ENCODE data around the gene CACNA1E.
A peak's percentile ranks its signal among the peaks of the same experiment; 100 is the strongest.

CACNA1E gene

DNA sequence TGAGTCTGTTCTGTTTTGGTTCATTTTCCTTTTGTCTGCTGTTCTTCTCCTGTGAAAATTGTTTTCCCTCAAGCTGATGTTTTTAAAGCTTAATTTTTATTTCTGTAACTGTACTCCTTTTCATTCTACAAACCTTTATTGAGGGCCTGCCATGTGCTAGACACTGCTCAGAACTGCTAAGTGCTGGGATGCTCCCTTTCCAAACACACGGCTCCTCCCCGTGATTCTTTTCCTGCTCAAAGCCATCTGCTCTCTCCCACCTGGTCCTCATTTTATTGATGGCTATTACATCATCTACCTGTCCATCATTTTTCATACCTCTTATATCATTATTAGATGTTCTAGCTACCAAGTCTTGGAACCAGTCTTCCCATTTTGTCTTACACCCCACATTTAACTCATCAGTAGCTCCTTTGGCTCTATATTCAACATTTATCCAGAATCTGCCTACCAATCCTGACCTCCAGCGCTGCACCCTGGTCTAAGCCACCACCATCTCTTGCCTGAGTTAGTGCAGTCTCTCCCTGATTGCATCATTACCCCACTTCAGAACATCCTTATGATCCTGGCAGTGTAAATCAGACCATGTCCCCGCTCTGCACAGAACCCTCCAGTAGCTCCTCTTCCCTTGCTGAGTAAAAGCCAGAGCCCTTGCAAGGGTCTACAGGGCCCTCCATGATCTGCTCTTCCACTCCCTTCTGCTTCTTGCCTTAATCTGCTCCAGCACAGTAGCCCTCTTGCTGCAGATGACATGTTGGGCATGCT, 118.1 kb downstream of the CACNA1E start:
- Histone ChIP-seq H3K4me3 (ENCODE audit: low read length in 2 of 2) (no peak overlapping the region), H3K4ac (ENCODE audit: low read length) (no peak overlapping the region), H3K4me2 (ENCODE audit: insufficient read depth, low read length, poor library complexity, severe bottlenecking) (no peak overlapping the region), H3K79me1 (ENCODE audit: low read depth, low read length) (no peaks in the 10 kb centered on the region), H3K4me1 (ENCODE audit: control insufficient read depth in 2 of 2, insufficient read depth in 1 of 2, low read depth in 1 of 2, low read length in 2 of 2) (peaks cover 0 to 8% of the 10 kb centered on the region in 2 donors), H2BK12ac (ENCODE audit: low read length) (no peak overlapping the region), H2BK5ac (ENCODE audit: low read length) (no peak overlapping the region), H2AK5ac (ENCODE audit: low read depth, low read length) (no peak overlapping the region), H3K27me3 (ENCODE audit: control insufficient read depth in 3 of 3, insufficient read depth in 3 of 3, low read depth in 1 of 3, low read length in 3 of 3) (peaks cover 0 to 2% (median 0%) of the 10 kb centered on the region in 3 experiments), H2AFZ (ENCODE audit: low read length) (no peak overlapping the region), H3K36me3 (replicated peaks in 1 of 2; ENCODE audit: control insufficient read depth in 2 of 2, insufficient read depth in 2 of 2, low read length in 2 of 2) (no peaks in the 10 kb centered on the region), H3K18ac (ENCODE audit: low read length) (no peak overlapping the region), H3K9me3 (replicated peaks in 1 of 2; ENCODE audit: control insufficient read depth in 2 of 2, insufficient read depth in 1 of 2, low read depth in 1 of 2, low read length in 2 of 2) (no peaks in the 10 kb centered on the region), H3K14ac (ENCODE audit: low read length) (no peak overlapping the region), H4K91ac (ENCODE audit: low read depth, low read length, poor library complexity) (no peak overlapping the region), H3K23ac (ENCODE audit: low read depth, low read length, poor library complexity) (no peak overlapping the region), H2BK15ac (ENCODE audit: low read length) (no peak overlapping the region), H4K8ac (ENCODE audit: low read depth, low read length) (no peak overlapping the region), H3K9ac (ENCODE audit: low read depth, low read length, poor library complexity) (no peak overlapping the region), H2BK120ac (ENCODE audit: low read depth, low read length) (no peak overlapping the region), H3K27ac (replicated peaks; ENCODE audit: low read length) (no peak overlapping the region)
- no CpG with 5 or more reads among the region's 4 CpGs for WGBS, 2 donors (ENCODE audit: extremely low coverage in 2 of 2, insufficient read length in 2 of 2, insufficient replicate concordance in 1 of 2)
- no peak for DNase-seq (ENCODE audit: low spot score)

DNA sequence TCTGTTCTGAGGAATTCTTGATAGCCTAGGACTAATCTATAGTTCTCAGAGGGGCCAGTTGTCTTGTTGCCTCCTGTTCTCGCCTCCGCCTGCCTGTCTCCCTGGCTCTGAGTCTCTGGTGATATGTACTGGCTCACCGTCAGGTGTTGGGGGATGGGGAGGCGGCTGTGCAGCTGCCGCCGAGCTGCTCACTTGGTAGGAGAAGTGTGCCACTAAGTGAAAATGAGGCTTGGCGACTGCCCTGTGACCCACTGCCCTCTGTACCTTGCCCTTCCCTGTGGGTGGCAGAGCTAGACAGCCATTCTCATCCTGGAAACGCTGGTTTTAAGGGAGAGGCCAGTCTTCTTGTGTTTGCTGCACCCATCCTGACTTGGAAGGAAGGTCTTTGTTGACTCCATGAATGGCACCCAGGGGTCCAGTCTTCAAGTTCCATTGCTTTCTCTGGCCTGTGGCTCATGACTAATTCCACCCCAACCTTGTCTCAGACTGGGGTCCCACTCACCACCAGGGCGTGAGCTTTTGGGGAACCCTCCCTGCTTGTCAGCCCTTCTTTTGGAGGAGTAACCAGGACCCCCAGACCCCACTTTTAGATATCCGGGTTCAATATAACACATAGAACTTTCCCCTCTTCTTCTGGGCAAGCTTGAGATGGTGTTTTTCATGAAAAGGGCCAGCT, 120.6 kb downstream of the CACNA1E start:
- peaks cover 0 to 2% (median 0%) of the 10 kb centered on the region in 3 experiments for H3K27me3 ChIP-seq (ENCODE audit: control insufficient read depth in 3 of 3, insufficient read depth in 3 of 3, low read depth in 1 of 3, low read length in 3 of 3)
- no peak for DNase-seq (ENCODE audit: low spot score)
- H4K91ac ChIP-seq (ENCODE audit: low read depth, low read length, poor library complexity): no peak overlapping the region
- H2AK5ac ChIP-seq (ENCODE audit: low read depth, low read length): no peak overlapping the region
- H3K4ac ChIP-seq (ENCODE audit: low read length): no peak overlapping the region
- H3K79me1 ChIP-seq (ENCODE audit: low read depth, low read length): no peaks in the 10 kb centered on the region
- H2BK12ac ChIP-seq (ENCODE audit: low read length): no peak overlapping the region
- H3K14ac ChIP-seq (ENCODE audit: low read length): no peak overlapping the region
- H3K9me3 ChIP-seq (replicated peaks in 1 of 2; ENCODE audit: control insufficient read depth in 2 of 2, insufficient read depth in 1 of 2, low read depth in 1 of 2, low read length in 2 of 2): no peaks in the 10 kb centered on the region
- no peak overlapping the region for H2AFZ ChIP-seq (ENCODE audit: low read length)
- H3K9ac ChIP-seq (ENCODE audit: low read depth, low read length, poor library complexity): no peak overlapping the region
- no CpG with 5 or more reads among the region's 10 CpGs for WGBS, 2 donors (ENCODE audit: extremely low coverage in 2 of 2, insufficient read length in 2 of 2, insufficient replicate concordance in 1 of 2)
- peaks cover 0 to 8% of the 10 kb centered on the region in 2 donors for H3K4me1 ChIP-seq (ENCODE audit: control insufficient read depth in 2 of 2, insufficient read depth in 1 of 2, low read depth in 1 of 2, low read length in 2 of 2)
- H3K27ac ChIP-seq (replicated peaks; ENCODE audit: low read length): no peak overlapping the region
- H2BK120ac ChIP-seq (ENCODE audit: low read depth, low read length): no peak overlapping the region
- no peak overlapping the region for H2BK15ac ChIP-seq (ENCODE audit: low read length)
- H3K4me2 ChIP-seq (ENCODE audit: insufficient read depth, low read length, poor library complexity, severe bottlenecking): no peak overlapping the region
- no peak overlapping the region for H3K4me3 ChIP-seq (ENCODE audit: low read length in 2 of 2)
- H2BK5ac ChIP-seq (ENCODE audit: low read length): no peak overlapping the region
- H3K18ac ChIP-seq (ENCODE audit: low read length): peak overlapping the region; percentile 67
- no peak overlapping the region for H4K8ac ChIP-seq (ENCODE audit: low read depth, low read length)
- H3K23ac ChIP-seq (ENCODE audit: low read depth, low read length, poor library complexity): no peak overlapping the region
- H3K36me3 ChIP-seq (replicated peaks in 1 of 2; ENCODE audit: control insufficient read depth in 2 of 2, insufficient read depth in 2 of 2, low read length in 2 of 2): no peaks in the 10 kb centered on the region

- peaks cover 0 to 2% (median 0%) of the 10 kb centered on the region in 3 experiments for H3K27me3 ChIP-seq (ENCODE audit: control insufficient read depth in 3 of 3, insufficient read depth in 3 of 3, low read depth in 1 of 3, low read length in 3 of 3)
- no peak overlapping the region for H2BK5ac ChIP-seq (ENCODE audit: low read length)
- H3K9me3 ChIP-seq (replicated peaks in 1 of 2; ENCODE audit: control insufficient read depth in 2 of 2, insufficient read depth in 1 of 2, low read depth in 1 of 2, low read length in 2 of 2): no peaks in the 10 kb centered on the region
- no peak overlapping the region for H3K23ac ChIP-seq (ENCODE audit: low read depth, low read length, poor library complexity)
- H2BK120ac ChIP-seq (ENCODE audit: low read depth, low read length): no peak overlapping the region
- DNase-seq (ENCODE audit: low spot score): no peak
- no peak overlapping the region for H3K9ac ChIP-seq (ENCODE audit: low read depth, low read length, poor library complexity)
- H3K4me1 ChIP-seq (ENCODE audit: control insufficient read depth in 2 of 2, insufficient read depth in 1 of 2, low read depth in 1 of 2, low read length in 2 of 2): peaks cover 0 to 12% of the 10 kb centered on the region in 2 donors
- no peaks in the 10 kb centered on the region for H3K36me3 ChIP-seq (replicated peaks in 1 of 2; ENCODE audit: control insufficient read depth in 2 of 2, insufficient read depth in 2 of 2, low read length in 2 of 2)
- no peak overlapping the region for H2BK15ac ChIP-seq (ENCODE audit: low read length)
- no peak overlapping the region for H3K27ac ChIP-seq (replicated peaks; ENCODE audit: low read length)
- no peak overlapping the region for H4K8ac ChIP-seq (ENCODE audit: low read depth, low read length)
- no peak overlapping the region for H3K4me2 ChIP-seq (ENCODE audit: insufficient read depth, low read length, poor library complexity, severe bottlenecking)
- H3K14ac ChIP-seq (ENCODE audit: low read length): no peak overlapping the region
- H3K4ac ChIP-seq (ENCODE audit: low read length): no peak overlapping the region
- H3K79me1 ChIP-seq (ENCODE audit: low read depth, low read length): no peaks in the 10 kb centered on the region
- H2AK5ac ChIP-seq (ENCODE audit: low read depth, low read length): no peak overlapping the region
- no CpG with 5 or more reads among the region's 7 CpGs for WGBS, 2 donors (ENCODE audit: extremely low coverage in 2 of 2, insufficient read length in 2 of 2, insufficient replicate concordance in 1 of 2)
- H3K18ac ChIP-seq (ENCODE audit: low read length): no peak overlapping the region
- no peak overlapping the region for H2AFZ ChIP-seq (ENCODE audit: low read length)
- H4K91ac ChIP-seq (ENCODE audit: low read depth, low read length, poor library complexity): no peak overlapping the region
- H2BK12ac ChIP-seq (ENCODE audit: low read length): no peak overlapping the region
- H3K4me3 ChIP-seq (ENCODE audit: low read length in 2 of 2): no peak overlapping the region
Measured at GRCh38 chr1:181604482-181605249, 121.3 kb downstream of the CACNA1E start.

DNA sequence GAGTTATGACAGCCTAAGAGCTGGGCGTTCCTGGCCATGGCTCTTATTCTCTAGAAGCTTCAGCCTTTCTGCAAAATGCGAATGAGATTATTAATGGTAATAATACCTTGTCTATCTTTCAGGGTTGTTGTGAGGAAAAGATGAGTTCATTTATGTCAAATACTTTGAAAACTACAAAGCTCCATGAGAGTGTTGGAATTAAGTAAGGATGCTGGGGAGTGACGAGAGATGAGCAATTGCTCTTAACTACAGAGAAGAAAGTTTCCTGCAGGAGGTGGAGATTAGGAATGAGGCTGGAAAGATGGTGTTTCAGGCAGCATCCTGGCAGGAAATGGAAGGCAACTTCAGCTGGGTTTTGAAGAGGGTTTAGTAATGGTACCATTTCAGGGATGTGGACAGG, 124.2 kb downstream of the CACNA1E start:
- Histone ChIP-seq H3K27me3 (ENCODE audit: control insufficient read depth in 3 of 3, insufficient read depth in 3 of 3, low read depth in 1 of 3, low read length in 3 of 3) (no peaks in the 10 kb centered on the region), H4K91ac (ENCODE audit: low read depth, low read length, poor library complexity) (no peak overlapping the region), H3K9ac (ENCODE audit: low read depth, low read length, poor library complexity) (no peak overlapping the region), H3K18ac (ENCODE audit: low read length) (no peak overlapping the region), H2BK12ac (ENCODE audit: low read length) (no peak overlapping the region), H2BK5ac (ENCODE audit: low read length) (no peak overlapping the region), H2AFZ (ENCODE audit: low read length) (no peak overlapping the region), H3K14ac (ENCODE audit: low read length) (no peak overlapping the region), H3K79me1 (ENCODE audit: low read depth, low read length) (no peaks in the 10 kb centered on the region), H3K4me1 (ENCODE audit: control insufficient read depth in 2 of 2, insufficient read depth in 1 of 2, low read depth in 1 of 2, low read length in 2 of 2) (peaks cover 0 to 13% of the 10 kb centered on the region in 2 donors), H3K23ac (ENCODE audit: low read depth, low read length, poor library complexity) (no peak overlapping the region), H3K36me3 (replicated peaks in 1 of 2; ENCODE audit: control insufficient read depth in 2 of 2, insufficient read depth in 2 of 2, low read length in 2 of 2) (no peaks in the 10 kb centered on the region), H3K27ac (replicated peaks; ENCODE audit: low read length) (no peak overlapping the region), H2AK5ac (ENCODE audit: low read depth, low read length) (no peak overlapping the region), H2BK120ac (ENCODE audit: low read depth, low read length) (no peak overlapping the region), H4K8ac (ENCODE audit: low read depth, low read length) (no peak overlapping the region), H3K4ac (ENCODE audit: low read length) (no peak overlapping the region), H3K4me2 (ENCODE audit: insufficient read depth, low read length, poor library complexity, severe bottlenecking) (no peak overlapping the region), H3K9me3 (replicated peaks in 1 of 2; ENCODE audit: control insufficient read depth in 2 of 2, insufficient read depth in 1 of 2, low read depth in 1 of 2, low read length in 2 of 2) (no peaks in the 10 kb centered on the region), H3K4me3 (ENCODE audit: low read length in 2 of 2) (no peak overlapping the region), H2BK15ac (ENCODE audit: low read length) (no peak overlapping the region)
- no CpG with 5 or more reads among the region's 3 CpGs for WGBS, 2 donors (ENCODE audit: extremely low coverage in 2 of 2, insufficient read length in 2 of 2, insufficient replicate concordance in 1 of 2)
- no peak for DNase-seq (ENCODE audit: low spot score)

All from neuronal stem cell (in vitro differentiated cells).